K562 (cell line): ENCODE results near the gene BMP2K. TPM values are rescaled to one million over a fixed set of nuclear protein-coding genes. Genes with fewer than 3 reads are reported as not detected.

Source experiments
- ADNP ChIP-seq: fragments of 200-800 bp; sonication (Bioruptor generic); IDR thresholded peaks from 2 replicates; pipeline ENCODE4 v1.6.1; 2016; ENCODE audit warnings: missing genetic modification characterization, missing compliant biosample characterization
- ARHGAP35 ChIP-seq: fragments of 450-650 bp; IDR thresholded peaks from 2 replicates; pipeline ENCODE4 v1.6.1; 2018; ENCODE audit not compliant: partially characterized antibody
- BMI1 ChIP-seq: fragments of 150-350 bp; IDR thresholded peaks from 2 replicates; pipeline ENCODE4 v1.6.1; 2014; ENCODE audit warnings: low read length
- CBX3 ChIP-seq, 2 experiments: IDR thresholded peaks; 1 replicate in 1 of 2; 2 replicates in 1 of 2; pipeline ENCODE4 v1.6.1; 2012; ENCODE audit warnings: inconsistent platforms in 2 of 2, low read length in 2 of 2, borderline replicate concordance in 1 of 2, control low read depth in 1 of 2
- EP400 ChIP-seq: fragments of 450-650 bp; IDR thresholded peaks from 2 replicates; pipeline ENCODE4 v1.6.1; 2017; ENCODE audit warnings: antibody characterized with exemption, mild to moderate bottlenecking, moderate library complexity
- ETV6 ChIP-seq, 3 experiments: fragments of 150-350 bp in 1 of 3; sonication (generic) in 1 of 3; formaldehyde crosslinking in 1 of 3; IDR thresholded peaks; 2 replicates each; pipeline versions ENCODE4 v1.6.1 to v1.8.0; 2014 to 2022; ENCODE audit warnings: borderline replicate concordance in 2 of 3, low read depth in 2 of 3, antibody characterized with exemption in 1 of 3, low read length in 1 of 3, mild to moderate bottlenecking in 1 of 3, missing genetic modification reagents in 1 of 3
- FOS ChIP-seq: IDR thresholded peaks from 3 replicates; pipeline ENCODE4 v1.6.1; 2011; ENCODE audit not compliant: insufficient read length; ENCODE audit errors: extremely low read depth
- HDAC1 ChIP-seq, 2 experiments: fragments of 450-650 bp; IDR thresholded peaks; 2 replicates each; pipeline ENCODE4 v1.6.1; 2016 to 2017; ENCODE audit warnings: inconsistent platforms in 1 of 2, mild to moderate bottlenecking in 1 of 2, moderate library complexity in 1 of 2
- KLF16 ChIP-seq: IDR thresholded peaks from 2 replicates; pipeline ENCODE4 v1.6.1; 2016; ENCODE audit warnings: antibody characterized with exemption
- L3MBTL2 ChIP-seq: fragments of 450-650 bp; IDR thresholded peaks from 2 replicates; pipeline ENCODE4 v1.6.1; 2016; ENCODE audit warnings: mild to moderate bottlenecking, moderate library complexity
- MECOM ChIP-seq: fragments of 250-450 bp; sonication (Bioruptor Pico); IDR thresholded peaks from 2 replicates; pipeline ENCODE4 v1.8.0; 2022; ENCODE audit warnings: inconsistent platforms
- POLR3G ChIP-seq: IDR thresholded peaks from 2 replicates; pipeline ENCODE4 v1.6.1; 2011; ENCODE audit not compliant: insufficient read length, insufficient replicate concordance; ENCODE audit errors: extremely low read depth
- SRSF1 ChIP-seq: fragments of 200-400 bp; formaldehyde crosslinking; IDR thresholded peaks from 2 replicates; pipeline ENCODE4 v1.6.1; 2017; ENCODE audit warnings: mild to moderate bottlenecking, low read depth, low read length, moderate library complexity
- ZNF197 ChIP-seq: fragments of 200-800 bp; sonication (Bioruptor generic); IDR thresholded peaks from 2 replicates; pipeline ENCODE4 v1.6.1; 2016; ENCODE audit warnings: low read depth, missing genetic modification characterization, missing compliant biosample characterization
- ZNF384 ChIP-seq: IDR thresholded peaks from 2 replicates; pipeline ENCODE4 v1.6.1; 2012; ENCODE audit warnings: low read depth, low read length, improper control_type of control experiment
- polyA plus RNA-seq, 8 experiments: library from polyadenylated mRNA; depleted of rRNA in 4 of 8; stranded (reverse) in 5 of 8; unstranded in 3 of 8; fragments of >200 nt; fragmentation: Nextera tagmentation in 2 of 8; fragmentation: Illumina TruSeq in 1 of 8; extraction: Ambion mirVana in 2 of 8; extraction: Trizol in 1 of 8; gene quantifications; 2 replicates each; pipeline versions ENCODE4 v1.2.1 to v1.2.3, GENCODE V29; 2011 to 2014; ENCODE audit warnings: inconsistent platforms in 1 of 8, missing spikeins in 1 of 8
- total RNA-seq, 7 experiments: library from RNA; depleted of rRNA in 6 of 7; stranded (reverse); fragments of >200 nt in 6 of 7; fragmentation: Illumina TruSeq in 2 of 7; extraction: Trizol in 2 of 7; gene quantifications; 2 replicates each; pipeline versions ENCODE4 v1.2.1 to v1.2.3, GENCODE V29; 2011 to 2021; ENCODE audit warnings: low replicate concordance in 1 of 7
- TF ChIP-seq, protein P1 (sequence below): fragments of 150-350 bp; IDR thresholded peaks from 2 replicates; pipeline ENCODE4 v1.6.1; 2014; ENCODE audit warnings: low read depth, mild to moderate bottlenecking, low read length, borderline replicate concordance
- TF ChIP-seq, protein P2 (sequence below): fragments of 250-450 bp; sonication (Bioruptor Pico); IDR thresholded peaks from 2 replicates; pipeline ENCODE4 v1.4.0; 2020; ENCODE audit warnings: mild to moderate bottlenecking
- TF ChIP-seq, protein P3 (sequence below): sonication (generic); formaldehyde crosslinking; IDR thresholded peaks from 2 replicates; pipeline ENCODE4 v1.5.0; 2020; ENCODE audit warnings: missing genetic modification reagents
- TF ChIP-seq, protein P4 (sequence below): fragments of 250-450 bp; sonication (Bioruptor Pico); IDR thresholded peaks from 2 replicates; pipeline ENCODE4 v1.5.0; 2020; ENCODE audit warnings: mild to moderate bottlenecking, borderline replicate concordance

Gene BMP2K
- total and polyA plus RNA-seq, 9 of the 15 experiments (the other 6 are each of a cell fraction or from before 2014, with no cell fraction given) = 17.0 to 217 (median 104) TPM

DNA sequence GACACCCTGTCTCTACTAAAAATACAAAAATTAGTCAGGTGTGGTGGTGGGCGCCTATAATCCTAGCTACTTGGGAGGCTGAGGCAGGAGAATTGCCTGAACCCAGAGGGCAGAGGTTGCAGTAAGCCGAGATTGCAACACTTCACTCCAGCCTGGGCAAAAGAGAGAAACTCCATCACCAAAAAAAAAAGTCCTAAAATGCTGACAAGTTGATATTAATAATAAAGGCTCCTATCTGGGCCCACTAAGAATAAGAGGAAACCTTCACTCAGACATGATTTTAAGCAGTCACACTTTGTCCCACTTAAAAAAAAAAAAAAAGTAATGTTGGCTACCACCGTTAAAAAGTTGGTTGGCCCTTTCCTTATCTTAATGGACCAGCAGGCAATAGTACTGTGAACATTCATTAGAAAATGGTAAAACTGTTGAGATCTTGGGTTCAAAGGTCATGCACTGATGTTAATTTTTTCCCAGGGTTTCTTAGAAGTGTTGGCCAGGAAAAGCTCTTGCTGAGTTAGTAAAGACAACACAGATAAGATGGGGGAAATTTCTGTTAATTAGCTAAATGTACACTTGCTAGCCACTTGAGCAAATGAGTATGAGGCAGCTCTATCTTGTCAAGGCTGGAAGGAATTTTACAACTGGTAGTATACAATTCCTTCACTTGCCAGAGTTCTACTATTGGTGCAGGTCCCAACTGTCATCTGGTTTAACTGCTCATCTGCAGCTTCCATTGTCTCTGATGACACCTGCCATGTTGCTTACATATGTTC is 43.6 kb upstream of the BMP2K start (continued):
- peak; percentile 99 for TF ChIP-seq ZNF384
- TF ChIP-seq MECOM (CRISPR knock-in tag) = peak; percentile 94
- TF ChIP-seq, protein P1, sequence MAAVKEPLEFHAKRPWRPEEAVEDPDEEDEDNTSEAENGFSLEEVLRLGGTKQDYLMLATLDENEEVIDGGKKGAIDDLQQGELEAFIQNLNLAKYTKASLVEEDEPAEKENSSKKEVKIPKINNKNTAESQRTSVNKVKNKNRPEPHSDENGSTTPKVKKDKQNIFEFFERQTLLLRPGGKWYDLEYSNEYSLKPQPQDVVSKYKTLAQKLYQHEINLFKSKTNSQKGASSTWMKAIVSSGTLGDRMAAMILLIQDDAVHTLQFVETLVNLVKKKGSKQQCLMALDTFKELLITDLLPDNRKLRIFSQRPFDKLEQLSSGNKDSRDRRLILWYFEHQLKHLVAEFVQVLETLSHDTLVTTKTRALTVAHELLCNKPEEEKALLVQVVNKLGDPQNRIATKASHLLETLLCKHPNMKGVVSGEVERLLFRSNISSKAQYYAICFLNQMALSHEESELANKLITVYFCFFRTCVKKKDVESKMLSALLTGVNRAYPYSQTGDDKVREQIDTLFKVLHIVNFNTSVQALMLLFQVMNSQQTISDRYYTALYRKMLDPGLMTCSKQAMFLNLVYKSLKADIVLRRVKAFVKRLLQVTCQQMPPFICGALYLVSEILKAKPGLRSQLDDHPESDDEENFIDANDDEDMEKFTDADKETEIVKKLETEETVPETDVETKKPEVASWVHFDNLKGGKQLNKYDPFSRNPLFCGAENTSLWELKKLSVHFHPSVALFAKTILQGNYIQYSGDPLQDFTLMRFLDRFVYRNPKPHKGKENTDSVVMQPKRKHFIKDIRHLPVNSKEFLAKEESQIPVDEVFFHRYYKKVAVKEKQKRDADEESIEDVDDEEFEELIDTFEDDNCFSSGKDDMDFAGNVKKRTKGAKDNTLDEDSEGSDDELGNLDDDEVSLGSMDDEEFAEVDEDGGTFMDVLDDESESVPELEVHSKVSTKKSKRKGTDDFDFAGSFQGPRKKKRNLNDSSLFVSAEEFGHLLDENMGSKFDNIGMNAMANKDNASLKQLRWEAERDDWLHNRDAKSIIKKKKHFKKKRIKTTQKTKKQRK = no peak
- TF ChIP-seq, protein P2, sequence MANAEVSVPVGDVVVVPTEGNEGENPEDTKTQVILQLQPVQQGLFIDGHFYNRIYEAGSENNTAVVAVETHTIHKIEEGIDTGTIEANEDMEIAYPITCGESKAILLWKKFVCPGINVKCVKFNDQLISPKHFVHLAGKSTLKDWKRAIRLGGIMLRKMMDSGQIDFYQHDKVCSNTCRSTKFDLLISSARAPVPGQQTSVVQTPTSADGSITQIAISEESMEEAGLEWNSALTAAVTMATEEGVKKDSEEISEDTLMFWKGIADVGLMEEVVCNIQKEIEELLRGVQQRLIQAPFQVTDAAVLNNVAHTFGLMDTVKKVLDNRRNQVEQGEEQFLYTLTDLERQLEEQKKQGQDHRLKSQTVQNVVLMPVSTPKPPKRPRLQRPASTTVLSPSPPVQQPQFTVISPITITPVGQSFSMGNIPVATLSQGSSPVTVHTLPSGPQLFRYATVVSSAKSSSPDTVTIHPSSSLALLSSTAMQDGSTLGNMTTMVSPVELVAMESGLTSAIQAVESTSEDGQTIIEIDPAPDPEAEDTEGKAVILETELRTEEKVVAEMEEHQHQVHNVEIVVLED (CRISPR knock-in tag) = no peak
- TF ChIP-seq BMI1 = no peak
- TF ChIP-seq KLF16 = peak; percentile 84
- no peak for TF ChIP-seq POLR3G
- 0 out of 2 replicates have a peak, but pooled peaks have one; percentile 30 for TF ChIP-seq L3MBTL2
- no peak for TF ChIP-seq FOS
- peak in 1 of 2 experiments; percentile 63; a peak in 2 of 4 replicates for TF ChIP-seq ETV6 (IDR thresholded peaks at IDR 0.05; ENCODE audit: borderline replicate concordance in 1 of 2, low read depth in 2 of 2, low read length in 1 of 2)
- no peak for TF ChIP-seq ETV6 (CRISPR knock-in tag; IDR thresholded peaks at IDR 0.05; ENCODE audit: borderline replicate concordance)
- TF ChIP-seq ARHGAP35 = no peak
- no peak for TF ChIP-seq SRSF1
- TF ChIP-seq, protein P3, sequence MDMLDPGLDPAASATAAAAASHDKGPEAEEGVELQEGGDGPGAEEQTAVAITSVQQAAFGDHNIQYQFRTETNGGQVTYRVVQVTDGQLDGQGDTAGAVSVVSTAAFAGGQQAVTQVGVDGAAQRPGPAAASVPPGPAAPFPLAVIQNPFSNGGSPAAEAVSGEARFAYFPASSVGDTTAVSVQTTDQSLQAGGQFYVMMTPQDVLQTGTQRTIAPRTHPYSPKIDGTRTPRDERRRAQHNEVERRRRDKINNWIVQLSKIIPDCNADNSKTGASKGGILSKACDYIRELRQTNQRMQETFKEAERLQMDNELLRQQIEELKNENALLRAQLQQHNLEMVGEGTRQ (CRISPR knock-in tag) = no peak
- TF ChIP-seq, protein P4, sequence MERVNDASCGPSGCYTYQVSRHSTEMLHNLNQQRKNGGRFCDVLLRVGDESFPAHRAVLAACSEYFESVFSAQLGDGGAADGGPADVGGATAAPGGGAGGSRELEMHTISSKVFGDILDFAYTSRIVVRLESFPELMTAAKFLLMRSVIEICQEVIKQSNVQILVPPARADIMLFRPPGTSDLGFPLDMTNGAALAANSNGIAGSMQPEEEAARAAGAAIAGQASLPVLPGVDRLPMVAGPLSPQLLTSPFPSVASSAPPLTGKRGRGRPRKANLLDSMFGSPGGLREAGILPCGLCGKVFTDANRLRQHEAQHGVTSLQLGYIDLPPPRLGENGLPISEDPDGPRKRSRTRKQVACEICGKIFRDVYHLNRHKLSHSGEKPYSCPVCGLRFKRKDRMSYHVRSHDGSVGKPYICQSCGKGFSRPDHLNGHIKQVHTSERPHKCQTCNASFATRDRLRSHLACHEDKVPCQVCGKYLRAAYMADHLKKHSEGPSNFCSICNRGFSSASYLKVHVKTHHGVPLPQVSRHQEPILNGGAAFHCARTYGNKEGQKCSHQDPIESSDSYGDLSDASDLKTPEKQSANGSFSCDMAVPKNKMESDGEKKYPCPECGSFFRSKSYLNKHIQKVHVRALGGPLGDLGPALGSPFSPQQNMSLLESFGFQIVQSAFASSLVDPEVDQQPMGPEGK = no peak
- peak; percentile 52; the same call in 1 of the 2 replicates for TF ChIP-seq ZNF197
- TF ChIP-seq CBX3 (IDR thresholded peaks at IDR 0.05; ENCODE audit: borderline replicate concordance in 1 of 2, low read length in 2 of 2) = peak in 1 of 2 experiments; percentile 65; a peak in 1 of 3 replicates
- TF ChIP-seq HDAC1 (IDR thresholded peaks at IDR 0.05) = peak in 1 of 2 experiments; percentile 91; a peak in 3 of 4 replicates
- TF ChIP-seq EP400 = peak; percentile 20
- TF ChIP-seq ADNP = peak; percentile 88
